Mesendoderm (in vitro differentiated cells): ENCODE results near the gene ARPP19.
"Not testable (repeated sequence)": the region's sequence is repeated elsewhere in the genome, so short reads cannot be mapped to it uniquely, and the experiment has no call there.

Source experiments
- DNase-seq: peaks from one replicate; pipeline ENCODE4 v3.0.0; 2013
- H2AK5ac ChIP-seq: 2 replicates; pipeline ENCODE4 v1.6.1; 2013; ENCODE audit warnings: low read length, inconsistent platforms
- H2BK120ac ChIP-seq: 2 replicates; pipeline ENCODE4 v1.6.1; 2013; ENCODE audit warnings: low read depth, mild to moderate bottlenecking, low read length, moderate library complexity, mixed read lengths
- H2BK15ac ChIP-seq: replicated peaks from 2 replicates; pipeline ENCODE4 v1.6.1; 2013; ENCODE audit warnings: low read depth, mild to moderate bottlenecking, moderate library complexity
- H2BK5ac ChIP-seq: 2 replicates; pipeline ENCODE4 v1.6.1; 2013; ENCODE audit warnings: low read length, inconsistent platforms
- H3K18ac ChIP-seq: 2 replicates; pipeline ENCODE4 v1.6.1; 2013; ENCODE audit warnings: mild to moderate bottlenecking, low read length, mixed read lengths
- H3K23ac ChIP-seq: one replicate; pipeline ENCODE4 v1.6.1; 2013; ENCODE audit warnings: low read length
- H3K27ac ChIP-seq: 2 replicates; pipeline ENCODE4 v1.5.1; 2013; ENCODE audit warnings: low read depth, mild to moderate bottlenecking, inconsistent platforms, low read length, moderate library complexity
- H3K27me3 ChIP-seq: 2 replicates; pipeline ENCODE4 v1.6.1; 2013; ENCODE audit warnings: low read length, control low read depth, mild to moderate bottlenecking, inconsistent platforms; ENCODE audit not compliant: insufficient read depth, poor library complexity
- H3K36me3 ChIP-seq: 2 replicates; pipeline ENCODE4 v1.6.1; 2013; ENCODE audit warnings: low read length, inconsistent platforms; ENCODE audit not compliant: control insufficient read depth, insufficient read depth
- H3K4ac ChIP-seq: one replicate; pipeline ENCODE4 v1.6.1; 2013; ENCODE audit warnings: low read depth, mild to moderate bottlenecking, low read length, moderate library complexity
- H3K4me1 ChIP-seq: 2 replicates; pipeline ENCODE4 v1.6.1; 2013; ENCODE audit warnings: low read depth, low read length, inconsistent platforms; ENCODE audit not compliant: control insufficient read depth
- H3K4me2 ChIP-seq: 2 replicates; pipeline ENCODE4 v1.6.1; 2013; ENCODE audit warnings: low read length
- H3K4me3 ChIP-seq: 2 replicates; pipeline ENCODE4 v1.5.1; 2013; ENCODE audit warnings: mild to moderate bottlenecking, low read length
- H3K56ac ChIP-seq: one replicate; pipeline ENCODE4 v1.6.1; 2013; ENCODE audit warnings: low read length
- H3K79me1 ChIP-seq: 2 replicates; pipeline ENCODE4 v1.6.1; 2013; ENCODE audit warnings: low read length, inconsistent platforms
- H3K79me2 ChIP-seq: 2 replicates; pipeline ENCODE4 v1.6.1; 2013; ENCODE audit warnings: mild to moderate bottlenecking, low read length; ENCODE audit not compliant: control insufficient read depth, insufficient read depth
- H3K9ac ChIP-seq: 2 replicates; pipeline ENCODE4 v1.6.1; 2013; ENCODE audit warnings: low read length, inconsistent platforms
- H4K5ac ChIP-seq: one replicate; pipeline ENCODE4 v1.6.1; 2013; ENCODE audit warnings: low read length
- H4K8ac ChIP-seq: one replicate; pipeline ENCODE4 v1.6.1; 2013; ENCODE audit warnings: low read depth, mild to moderate bottlenecking, control low read depth, low read length, moderate library complexity
- WGBS: extraction: QIAGEN DNeasy Blood & Tissue Kit; methylation state at CpG from one replicate; pipeline ENCODE4 v1.1.7; 2013; ENCODE audit warnings: low lambda C conversion rate, missing lambda C conversion rate; ENCODE audit not compliant: insufficient coverage; ENCODE audit errors: extremely low coverage; 5-methylcytosine and 5-hydroxymethylcytosine counted together

ARPP19 gene

GRCh38 chr15:52515343-52515742, 53.5 kb downstream of the ARPP19 start:
- WGBS: no CpG with 5 or more reads among the region's 2 CpGs
- H3K36me3 ChIP-seq: no peaks in the 10 kb centered on the region
- no peak overlapping the region for H2BK15ac ChIP-seq
- no peak overlapping the region for H3K4me3 ChIP-seq
- no peak overlapping the region for H3K27ac ChIP-seq
- no peak overlapping the region for H4K8ac ChIP-seq
- no peak overlapping the region for H3K4me2 ChIP-seq
- H3K4ac ChIP-seq: no peak overlapping the region
- H3K79me2 ChIP-seq: no peaks in the 10 kb centered on the region
- no peak overlapping the region for H3K18ac ChIP-seq
- no peak overlapping the region for H3K56ac ChIP-seq
- H3K4me1 ChIP-seq: no peaks in the 10 kb centered on the region
- no peak overlapping the region for H3K9ac ChIP-seq
- H3K27me3 ChIP-seq: no peaks in the 10 kb centered on the region
- no peak overlapping the region for H2BK120ac ChIP-seq
- no peak overlapping the region for H2BK5ac ChIP-seq
- H3K79me1 ChIP-seq: no peaks in the 10 kb centered on the region
- H2AK5ac ChIP-seq: no peak overlapping the region
- H3K23ac ChIP-seq: no peak overlapping the region
- DNase-seq: no peak
- H4K5ac ChIP-seq: no peak overlapping the region

- H3K27me3 ChIP-seq: no peaks in the 10 kb centered on the region
- no peak overlapping the region for H2AK5ac ChIP-seq
- H2BK15ac ChIP-seq: no peak overlapping the region
- H3K27ac ChIP-seq: no peak overlapping the region
- no peak overlapping the region for H3K56ac ChIP-seq
- no peak overlapping the region for H3K9ac ChIP-seq
- no peaks in the 10 kb centered on the region for H3K36me3 ChIP-seq
- no peak overlapping the region for H4K8ac ChIP-seq
- no peaks in the 10 kb centered on the region for H3K79me2 ChIP-seq
- no peak overlapping the region for H4K5ac ChIP-seq
- H3K23ac ChIP-seq: no peak overlapping the region
- no peak overlapping the region for H3K4me3 ChIP-seq
- DNase-seq: no peak
- no peaks in the 10 kb centered on the region for H3K4me1 ChIP-seq
- WGBS: no CpG with 5 or more reads among the region's 1 CpG
- H3K79me1 ChIP-seq: no peaks in the 10 kb centered on the region
- H2BK120ac ChIP-seq: no peak overlapping the region
- no peak overlapping the region for H3K4me2 ChIP-seq
- H2BK5ac ChIP-seq: no peak overlapping the region
- H3K4ac ChIP-seq: no peak overlapping the region
- no peak overlapping the region for H3K18ac ChIP-seq
These were observed 54.3 kb downstream of the ARPP19 start for GRCh38 chr15:52514482-52514881.

- H3K27me3 ChIP-seq, H3K79me2 ChIP-seq, H3K18ac ChIP-seq, H2AK5ac ChIP-seq, H3K23ac ChIP-seq, H3K4me3 ChIP-seq, H2BK15ac ChIP-seq, H3K9ac ChIP-seq, H2BK120ac ChIP-seq, H3K56ac ChIP-seq, H4K5ac ChIP-seq, H3K4me2 ChIP-seq, H3K36me3 ChIP-seq, H3K79me1 ChIP-seq, H3K27ac ChIP-seq, DNase-seq, H3K4me1 ChIP-seq, H2BK5ac ChIP-seq, H3K4ac ChIP-seq, H4K8ac ChIP-seq: not testable (repeated sequence)
- WGBS: no CpG with 5 or more reads among the region's 8 CpGs
These were observed 56.0 kb downstream of the ARPP19 start for GRCh38 chr15:52512869-52513268.

GRCh38 chr15:52511084-52511483, 57.7 kb downstream of the ARPP19 start:
- Histone ChIP-seq H3K79me2 (no peaks in the 10 kb centered on the region), H3K27me3 (no peaks in the 10 kb centered on the region), H2BK15ac (no peak overlapping the region), H3K4me1 (no peaks in the 10 kb centered on the region), H3K4me2 (no peak overlapping the region), H3K4ac (no peak overlapping the region), H3K4me3 (no peak overlapping the region), H3K79me1 (no peaks in the 10 kb centered on the region), H3K27ac (no peak overlapping the region), H3K36me3 (no peaks in the 10 kb centered on the region), H4K8ac (no peak overlapping the region), H2BK5ac (no peak overlapping the region), H3K18ac (no peak overlapping the region), H3K56ac (no peak overlapping the region), H2AK5ac (no peak overlapping the region), H3K23ac (no peak overlapping the region), H3K9ac (no peak overlapping the region), H4K5ac (no peak overlapping the region), H2BK120ac (no peak overlapping the region)
- no peak for DNase-seq
- no CpG with 5 or more reads among the region's 2 CpGs for WGBS

- Histone ChIP-seq H3K18ac (no peak overlapping the region), H3K23ac (no peak overlapping the region), H3K36me3 (no peaks in the 10 kb centered on the region), H3K27me3 (no peaks in the 10 kb centered on the region), H2BK5ac (no peak overlapping the region), H4K8ac (no peak overlapping the region), H2BK15ac (no peak overlapping the region), H3K56ac (no peak overlapping the region), H3K4ac (no peak overlapping the region), H3K79me2 (no peaks in the 10 kb centered on the region), H2AK5ac (no peak overlapping the region), H3K27ac (no peak overlapping the region), H3K4me3 (no peak overlapping the region), H3K79me1 (no peaks in the 10 kb centered on the region), H2BK120ac (no peak overlapping the region), H3K9ac (no peak overlapping the region), H3K4me1 (no peaks in the 10 kb centered on the region), H3K4me2 (no peak overlapping the region), H4K5ac (no peak overlapping the region)
- DNase-seq: no peak
- WGBS: no CpG with 5 or more reads among the region's 3 CpGs
These were observed 59.2 kb downstream of the ARPP19 start for GRCh38 chr15:52509500-52510245.

GRCh38 chr15:52506549-52506948, 62.3 kb downstream of the ARPP19 start:
- Histone ChIP-seq H3K56ac (no peak overlapping the region), H2BK15ac (no peak overlapping the region), H3K79me1 (no peaks in the 10 kb centered on the region), H3K4me2 (no peak overlapping the region), H3K23ac (no peak overlapping the region), H3K79me2 (no peaks in the 10 kb centered on the region), H2AK5ac (no peak overlapping the region), H3K9ac (no peak overlapping the region), H3K4me3 (no peak overlapping the region), H2BK5ac (no peak overlapping the region), H3K4ac (no peak overlapping the region), H3K27ac (no peak overlapping the region), H4K8ac (no peak overlapping the region), H2BK120ac (no peak overlapping the region), H3K27me3 (no peaks in the 10 kb centered on the region), H3K36me3 (no peaks in the 10 kb centered on the region), H3K4me1 (no peaks in the 10 kb centered on the region), H3K18ac (no peak overlapping the region), H4K5ac (no peak overlapping the region)
- DNase-seq: no peak
- no CpG with 5 or more reads among the region's 6 CpGs for WGBS
